ENCODE data around the gene ATXN1. TPM values are rescaled to one million over a fixed set of nuclear protein-coding genes. Genes with fewer than 3 reads are reported as not detected.
A peak's percentile ranks its signal among the peaks of the same experiment; 100 is the strongest.

The ATXN1 gene
- polyA plus RNA-seq, 1 donor, result 13.6 TPM

DNA sequence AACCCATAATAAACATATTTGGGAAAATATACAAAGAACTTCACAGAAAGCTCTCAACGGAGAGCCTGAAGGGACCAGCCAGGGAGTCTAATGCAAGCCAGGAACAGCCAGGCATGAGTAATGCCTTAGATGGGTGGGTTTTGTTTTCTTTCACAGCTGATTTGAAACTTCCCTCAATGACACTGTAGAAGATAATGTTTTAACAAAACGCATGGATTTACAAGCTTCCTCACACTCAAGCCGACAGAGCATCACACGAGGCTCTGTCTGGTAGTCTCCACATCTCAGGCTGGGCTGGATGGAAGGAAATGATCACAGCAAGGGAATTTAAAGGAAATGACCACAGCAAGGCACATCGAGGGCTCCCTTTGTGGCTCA, 409.0 kb downstream of the ATXN1 start:
- Histone ChIP-seq H3K4me3 (ENCODE audit: low read length) (no peak overlapping the region), H3K4me1 (ENCODE audit: control insufficient read depth, insufficient read depth, low read length) (no peaks in the 10 kb centered on the region)
- no peak for DNase-seq

DNA sequence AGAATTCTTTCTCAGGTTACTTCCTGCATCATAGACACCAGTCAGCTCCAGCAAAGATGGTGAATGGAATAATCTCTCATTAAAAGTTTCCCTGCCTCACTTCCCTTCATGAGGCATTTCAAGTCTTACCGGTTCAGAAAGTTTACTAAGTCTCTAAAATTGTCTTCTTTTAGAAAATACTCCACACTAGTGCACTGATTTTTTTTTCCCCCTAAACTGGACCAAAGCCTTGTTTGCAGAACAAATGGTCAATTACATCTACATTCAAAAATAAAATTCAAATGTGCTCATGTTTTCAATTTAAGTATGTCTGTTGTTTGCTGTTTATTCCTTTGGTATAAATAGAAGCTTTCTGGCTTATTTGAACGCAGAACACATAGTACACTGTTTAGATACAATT, 411.7 kb downstream of the ATXN1 start:
- H3K4me1 ChIP-seq (ENCODE audit: control insufficient read depth, insufficient read depth, low read length), result peaks cover 8% of the 10 kb centered on the region
- WGBS (ENCODE audit: insufficient coverage, low lambda C conversion rate), result 86% methylated on average over 1 of the region's 2 CpGs
- no peaks in the 10 kb centered on the region for H3K36me3 ChIP-seq (ENCODE audit: control insufficient read depth, insufficient read depth, low read length)
- H3K4me3 ChIP-seq (ENCODE audit: low read length), result no peak overlapping the region
- H3K27ac ChIP-seq (ENCODE audit: low read length), result no peak overlapping the region
- DNase-seq, result no peak
- H3K27me3 ChIP-seq (ENCODE audit: control insufficient read depth, insufficient read depth, low read length), result no peaks in the 10 kb centered on the region
- H3K9me3 ChIP-seq (ENCODE audit: control insufficient read depth, low read depth, low read length), result peaks cover 3% of the 10 kb centered on the region

More for the DNA sequence above, 409.0 kb downstream of the ATXN1 start:
- no peaks in the 10 kb centered on the region for H3K9me3 ChIP-seq (ENCODE audit: control insufficient read depth, low read depth, low read length)
- H3K36me3 ChIP-seq (ENCODE audit: control insufficient read depth, insufficient read depth, low read length), result no peaks in the 10 kb centered on the region
- H3K27ac ChIP-seq (ENCODE audit: low read length), result peak overlapping the region; percentile 3
- no peaks in the 10 kb centered on the region for H3K27me3 ChIP-seq (ENCODE audit: control insufficient read depth, insufficient read depth, low read length)
- WGBS (ENCODE audit: insufficient coverage, low lambda C conversion rate), result 100% methylated on average over 1 of the region's 5 CpGs

DNA sequence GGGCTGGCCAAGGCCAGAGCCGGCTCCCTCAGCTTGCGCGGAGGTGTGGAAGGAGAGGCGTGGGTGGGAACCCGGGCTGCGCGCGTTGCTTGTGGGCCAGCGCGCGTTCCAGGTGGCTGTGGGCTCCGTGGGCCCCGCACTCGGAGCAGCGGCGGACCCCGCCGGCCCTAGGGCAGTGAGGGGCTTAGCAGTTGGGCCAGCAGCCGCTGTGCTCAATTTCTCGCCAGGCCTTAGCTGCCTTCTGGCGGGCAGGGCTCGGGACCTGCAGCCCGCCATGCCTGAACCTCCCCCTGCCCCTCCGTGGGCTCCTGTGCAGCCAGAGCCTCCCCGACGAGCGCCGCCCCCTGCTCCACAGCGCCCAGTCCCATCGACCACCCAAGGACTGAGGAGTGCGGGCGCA, 414.4 kb downstream of the ATXN1 start:
- Histone ChIP-seq H3K36me3 (ENCODE audit: control insufficient read depth, insufficient read depth, low read length) (no peaks in the 10 kb centered on the region), H3K4me3 (ENCODE audit: low read length) (no peak overlapping the region), H3K9me3 (ENCODE audit: control insufficient read depth, low read depth, low read length) (peaks cover 3% of the 10 kb centered on the region), H3K4me1 (ENCODE audit: control insufficient read depth, insufficient read depth, low read length) (peaks cover 12% of the 10 kb centered on the region), H3K27ac (ENCODE audit: low read length) (no peak overlapping the region), H3K27me3 (ENCODE audit: control insufficient read depth, insufficient read depth, low read length) (no peaks in the 10 kb centered on the region)
- no CpG with 5 or more reads among the region's 32 CpGs for WGBS (ENCODE audit: insufficient coverage, low lambda C conversion rate)
- no peak for DNase-seq

DNA sequence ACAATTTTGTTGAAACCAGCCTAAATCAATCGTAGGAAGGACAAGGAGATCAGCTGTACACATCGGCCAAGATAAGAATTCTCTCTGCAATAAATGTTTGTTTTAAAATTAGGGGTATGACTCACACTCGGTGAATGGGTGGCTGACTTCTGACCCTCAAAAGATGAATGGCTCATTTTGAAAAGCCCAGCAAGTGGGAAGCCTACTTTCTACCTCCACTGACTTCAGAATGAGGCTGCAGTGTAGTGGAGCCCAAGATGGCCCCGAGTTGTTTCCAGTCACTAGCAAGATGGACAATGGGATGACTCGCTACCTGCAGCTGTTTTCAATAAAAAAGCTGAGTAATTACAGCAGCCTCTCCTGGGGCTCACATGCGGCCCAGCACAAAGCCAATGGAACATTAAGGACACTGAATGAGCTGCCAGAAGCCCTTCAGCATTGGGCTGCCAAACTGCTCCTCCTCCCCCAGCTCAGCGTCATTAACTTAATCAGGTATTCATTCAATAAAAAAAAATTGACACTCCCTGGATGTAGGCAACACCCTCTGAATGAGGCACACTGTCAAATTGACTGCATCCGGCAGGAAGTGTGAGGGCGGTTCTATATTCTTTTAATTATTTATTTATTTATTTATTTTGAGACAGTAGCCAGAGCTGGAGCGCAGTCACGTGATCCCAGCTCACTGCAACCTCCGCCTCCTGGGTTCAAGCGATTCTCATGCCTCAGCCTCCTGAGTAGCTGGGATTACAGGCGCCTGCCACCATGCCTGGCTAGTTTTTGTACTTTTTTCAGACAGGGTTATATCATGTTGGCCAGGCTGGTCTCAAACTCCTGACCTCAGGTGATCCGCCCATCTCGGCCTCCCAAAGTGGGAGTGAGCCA, 415.6 kb downstream of the ATXN1 start:
- Histone ChIP-seq H3K9me3 (ENCODE audit: control insufficient read depth, low read depth, low read length) (peaks cover 3% of the 10 kb centered on the region), H3K27me3 (ENCODE audit: control insufficient read depth, insufficient read depth, low read length) (no peaks in the 10 kb centered on the region), H3K4me1 (ENCODE audit: control insufficient read depth, insufficient read depth, low read length) (peaks cover 12% of the 10 kb centered on the region), H3K36me3 (ENCODE audit: control insufficient read depth, insufficient read depth, low read length) (no peaks in the 10 kb centered on the region), H3K4me3 (ENCODE audit: low read length) (no peak overlapping the region), H3K27ac (ENCODE audit: low read length) (peak overlapping the region; percentile 24)
- WGBS (ENCODE audit: insufficient coverage, low lambda C conversion rate), result no CpG with 5 or more reads among the region's 16 CpGs
- DNase-seq, result no peak

DNA sequence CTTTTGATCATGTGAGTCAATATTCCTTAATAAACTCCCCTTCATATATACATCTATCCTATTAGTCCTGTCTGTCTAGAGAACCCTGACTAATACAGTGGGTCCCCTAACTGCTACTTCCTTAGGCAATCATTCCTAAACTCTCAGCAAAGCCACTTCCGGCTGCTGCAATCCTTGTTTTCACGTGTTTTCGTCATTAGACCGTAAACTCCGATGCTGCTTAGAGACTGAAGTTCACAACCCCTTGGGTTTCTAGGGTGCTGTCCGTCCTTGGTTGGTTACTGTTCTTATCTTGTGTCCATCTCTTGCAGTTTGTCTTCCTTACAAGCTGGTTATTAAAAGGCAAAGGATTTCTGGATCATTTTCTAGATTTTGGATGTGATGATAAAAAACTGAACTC, 416.5 kb downstream of the ATXN1 start:
- 40% methylated on average over 1 of the region's 6 CpGs for WGBS (ENCODE audit: insufficient coverage, low lambda C conversion rate)
- no peaks in the 10 kb centered on the region for H3K36me3 ChIP-seq (ENCODE audit: control insufficient read depth, insufficient read depth, low read length)
- DNase-seq, result peak; percentile 49 to 57
- H3K4me3 ChIP-seq (ENCODE audit: low read length), result no peak overlapping the region
- peaks cover 3% of the 10 kb centered on the region for H3K9me3 ChIP-seq (ENCODE audit: control insufficient read depth, low read depth, low read length)
- H3K27me3 ChIP-seq (ENCODE audit: control insufficient read depth, insufficient read depth, low read length), result no peaks in the 10 kb centered on the region
- H3K27ac ChIP-seq (ENCODE audit: low read length), result peak overlapping the region; percentile 24
- peaks cover 12% of the 10 kb centered on the region for H3K4me1 ChIP-seq (ENCODE audit: control insufficient read depth, insufficient read depth, low read length)

DNA sequence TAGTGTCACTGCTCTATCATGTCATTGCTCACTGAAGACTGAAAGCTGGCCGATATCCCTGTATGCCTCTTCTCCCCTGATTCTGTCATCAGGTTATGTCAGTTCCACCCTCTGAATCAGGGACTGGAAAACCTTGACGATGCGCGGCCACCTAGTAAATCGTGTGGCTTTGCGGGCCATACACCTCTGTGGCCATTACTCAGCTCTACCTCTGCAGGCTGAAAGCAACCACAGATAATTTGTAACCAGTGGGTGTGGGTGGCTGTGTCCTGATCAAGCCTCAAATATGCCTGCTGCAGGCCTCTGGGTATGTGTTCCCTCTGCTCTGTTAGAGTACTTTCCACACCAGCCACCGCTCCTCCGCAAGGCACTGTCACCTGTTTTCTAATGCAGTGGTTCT, 417.7 kb downstream of the ATXN1 start:
- no peaks in the 10 kb centered on the region for H3K36me3 ChIP-seq (ENCODE audit: control insufficient read depth, insufficient read depth, low read length)
- H3K4me1 ChIP-seq (ENCODE audit: control insufficient read depth, insufficient read depth, low read length), result peaks cover 12% of the 10 kb centered on the region
- DNase-seq, result no peak
- H3K27ac ChIP-seq (ENCODE audit: low read length), result no peak overlapping the region
- peaks cover 3% of the 10 kb centered on the region for H3K9me3 ChIP-seq (ENCODE audit: control insufficient read depth, low read depth, low read length)
- H3K4me3 ChIP-seq (ENCODE audit: low read length), result no peak overlapping the region
- no peaks in the 10 kb centered on the region for H3K27me3 ChIP-seq (ENCODE audit: control insufficient read depth, insufficient read depth, low read length)
- 90% methylated on average over 2 of the region's 8 CpGs for WGBS (ENCODE audit: insufficient coverage, low lambda C conversion rate)

DNA sequence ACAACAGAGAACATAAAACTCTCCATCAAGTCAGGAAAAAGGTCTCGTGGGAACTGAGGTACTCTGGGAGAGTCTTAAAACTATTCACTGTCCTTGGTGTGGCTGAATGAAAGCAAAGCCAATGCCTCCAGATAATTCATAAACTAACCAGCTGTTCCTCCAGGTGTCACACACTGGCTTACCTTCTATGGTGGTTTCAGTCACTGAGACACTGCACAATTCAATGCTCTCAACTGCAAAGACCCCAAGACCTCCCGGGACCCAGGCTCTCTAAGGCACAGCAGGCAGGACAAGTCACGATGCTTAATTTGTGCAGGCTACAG, 422.0 kb downstream of the ATXN1 start:
- Histone ChIP-seq H3K4me1 (ENCODE audit: control insufficient read depth, insufficient read depth, low read length) (peaks cover 6% of the 10 kb centered on the region), H3K36me3 (ENCODE audit: control insufficient read depth, insufficient read depth, low read length) (no peaks in the 10 kb centered on the region), H3K4me3 (ENCODE audit: low read length) (no peak overlapping the region), H3K9me3 (ENCODE audit: control insufficient read depth, low read depth, low read length) (no peaks in the 10 kb centered on the region), H3K27ac (ENCODE audit: low read length) (no peak overlapping the region), H3K27me3 (ENCODE audit: control insufficient read depth, insufficient read depth, low read length) (no peaks in the 10 kb centered on the region)
- DNase-seq, result no peak
- WGBS (ENCODE audit: insufficient coverage, low lambda C conversion rate), result no CpG with 5 or more reads among the region's 3 CpGs

DNA sequence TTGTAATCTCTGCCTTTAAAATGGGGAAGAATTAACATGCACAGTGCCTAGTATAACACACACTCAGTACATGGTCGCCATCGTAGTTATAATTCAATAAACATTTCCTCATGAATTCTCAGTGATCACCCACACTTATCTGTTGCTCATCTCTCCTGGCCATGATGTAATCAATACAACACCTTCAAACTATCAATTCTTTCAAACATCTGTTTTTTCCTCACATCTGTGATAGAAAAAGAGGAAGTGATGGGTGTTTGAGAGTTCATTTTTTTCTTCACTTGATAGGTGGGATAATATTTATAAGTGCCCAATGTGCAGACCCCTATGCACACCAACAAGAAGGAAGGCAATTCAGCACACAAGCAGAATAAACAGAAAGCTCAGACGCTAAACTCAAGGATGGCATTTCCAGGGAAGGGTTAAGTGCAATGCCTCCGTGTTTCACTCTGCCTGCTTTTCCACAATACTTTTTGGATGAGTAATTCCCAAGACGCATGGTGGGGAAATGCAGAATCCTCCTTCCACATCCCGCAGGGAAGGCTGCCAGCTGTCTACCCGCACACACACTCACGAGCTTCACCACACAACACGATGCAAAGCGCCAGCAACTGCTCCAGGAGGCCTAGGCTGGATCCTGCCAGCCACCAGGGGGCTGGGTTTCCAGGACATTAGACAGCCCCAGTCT, 422.5 kb downstream of the ATXN1 start:
- no peaks in the 10 kb centered on the region for H3K9me3 ChIP-seq (ENCODE audit: control insufficient read depth, low read depth, low read length)
- no peak overlapping the region for H3K27ac ChIP-seq (ENCODE audit: low read length)
- DNase-seq, result peak; percentile 31 to 35
- no peaks in the 10 kb centered on the region for H3K27me3 ChIP-seq (ENCODE audit: control insufficient read depth, insufficient read depth, low read length)
- H3K4me3 ChIP-seq (ENCODE audit: low read length), result no peak overlapping the region
- no peaks in the 10 kb centered on the region for H3K36me3 ChIP-seq (ENCODE audit: control insufficient read depth, insufficient read depth, low read length)
- 86% methylated on average over 2 of the region's 10 CpGs for WGBS (ENCODE audit: insufficient coverage, low lambda C conversion rate)
- H3K4me1 ChIP-seq (ENCODE audit: control insufficient read depth, insufficient read depth, low read length), result peaks cover 7% of the 10 kb centered on the region

DNA sequence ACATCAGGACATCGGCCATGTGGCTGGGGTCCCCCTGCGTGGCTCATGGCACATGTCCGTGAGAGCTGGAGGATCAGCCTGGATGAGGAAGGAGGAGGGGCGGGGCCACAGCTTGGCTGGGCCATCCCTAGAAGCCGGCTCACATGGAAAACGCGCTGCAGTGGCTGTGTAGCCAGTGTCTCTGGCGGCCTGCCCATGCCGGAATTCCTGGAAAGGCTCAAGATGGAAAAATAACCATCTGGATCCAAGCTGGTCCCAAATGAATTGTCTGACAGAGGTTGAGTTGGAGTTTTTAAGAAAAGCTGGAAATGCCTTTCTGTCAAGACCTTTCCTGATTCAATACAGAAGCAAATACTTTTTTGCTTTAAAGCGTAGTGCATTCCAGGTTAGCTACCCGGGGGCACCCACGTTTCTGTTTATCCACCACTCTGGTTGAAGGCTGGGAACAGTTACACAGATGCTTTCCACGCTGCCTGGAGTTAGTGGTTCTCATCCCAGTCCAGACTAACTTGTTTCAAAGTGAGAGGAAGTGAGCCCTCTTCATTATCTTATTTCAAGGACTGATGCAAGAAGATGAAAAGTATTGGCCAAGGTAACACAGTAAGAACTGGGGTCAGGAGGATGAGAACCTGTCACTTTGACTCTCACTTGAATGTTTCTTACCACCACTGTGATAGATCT, 423.8 kb downstream of the ATXN1 start:
- DNase-seq, result peak; percentile 50 to 67
- Histone ChIP-seq H3K9me3 (ENCODE audit: control insufficient read depth, low read depth, low read length) (no peaks in the 10 kb centered on the region), H3K27me3 (ENCODE audit: control insufficient read depth, insufficient read depth, low read length) (no peaks in the 10 kb centered on the region), H3K4me3 (ENCODE audit: low read length) (no peak overlapping the region), H3K36me3 (ENCODE audit: control insufficient read depth, insufficient read depth, low read length) (no peaks in the 10 kb centered on the region), H3K4me1 (ENCODE audit: control insufficient read depth, insufficient read depth, low read length) (peaks cover 11% of the 10 kb centered on the region), H3K27ac (ENCODE audit: low read length) (peak overlapping the region; percentile 44)
- no CpG with 5 or more reads among the region's 13 CpGs for WGBS (ENCODE audit: insufficient coverage, low lambda C conversion rate)

DNA sequence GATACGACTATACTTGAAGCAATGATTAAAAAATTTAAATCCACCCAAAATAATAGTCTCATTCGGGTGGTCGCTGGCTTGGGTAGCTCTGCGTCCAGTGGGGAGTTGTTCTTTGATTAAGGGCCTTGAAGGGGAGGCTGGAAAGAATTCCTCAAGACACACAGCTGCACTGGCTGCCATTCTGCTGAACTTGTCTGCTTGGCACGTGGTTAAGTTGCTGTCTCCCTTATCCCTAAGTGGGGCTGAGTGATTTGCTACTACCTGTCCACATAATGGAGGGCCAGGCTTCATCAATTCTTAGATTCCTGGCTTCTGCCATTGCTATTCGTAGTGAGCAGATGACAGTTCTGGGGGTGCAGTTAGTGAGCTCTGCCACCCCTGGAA, 424.4 kb downstream of the ATXN1 start:
- no peaks in the 10 kb centered on the region for H3K36me3 ChIP-seq (ENCODE audit: control insufficient read depth, insufficient read depth, low read length)
- H3K27ac ChIP-seq (ENCODE audit: low read length), result peak overlapping the region; percentile 40
- no peaks in the 10 kb centered on the region for H3K27me3 ChIP-seq (ENCODE audit: control insufficient read depth, insufficient read depth, low read length)
- H3K4me1 ChIP-seq (ENCODE audit: control insufficient read depth, insufficient read depth, low read length), result peaks cover 14% of the 10 kb centered on the region
- no peak overlapping the region for H3K4me3 ChIP-seq (ENCODE audit: low read length)
- no peak for DNase-seq
- WGBS (ENCODE audit: insufficient coverage, low lambda C conversion rate), result no CpG with 5 or more reads among the region's 6 CpGs
- no peaks in the 10 kb centered on the region for H3K9me3 ChIP-seq (ENCODE audit: control insufficient read depth, low read depth, low read length)

Measured in large intestine (tissue), 3 donors.